Activated CD4-positive, alpha-beta T cell treated with anti-CD3 and anti-CD28 coated beads for 36 hours (primary cell): ENCODE data around the gene RAI1. TPM values are rescaled to one million over a fixed set of nuclear protein-coding genes. Genes with fewer than 3 reads are reported as not detected.
A peak's percentile ranks its signal among the peaks of the same experiment; 100 is the strongest.

Source experiments
- ATAC-seq: fragments of 200-7000 bp; cut with Tn5 transposase; one replicate; pipeline ENCODE4 v1.10.0; 2021; ENCODE audit warnings: mild to moderate bottlenecking, moderate library complexity
- CTCF ChIA-PET: fragments of 350-600 bp; sonication (Branson Sonifier 250); formaldehyde crosslinking; loops from one replicate; lab custom pipeline; 2021; ENCODE audit warnings: antibody characterized with exemption; lab: Charles Lee
- POLR2A ChIA-PET: fragments of 350-600 bp; sonication (Branson Sonifier 250); formaldehyde crosslinking; loops from one replicate; lab custom pipeline; 2021; ENCODE audit warnings: antibody characterized with exemption, inconsistent platforms; lab: Charles Lee
- DNase-seq: peaks from one replicate; pipeline ENCODE4 v3.0.0-alpha.2; 2020
- H3K27ac Mint-ChIP-seq: one replicate; pipeline ENCODE4 v1.8.0; 2021; ENCODE audit warnings: mixed read lengths
- H3K27me3 Mint-ChIP-seq: one replicate; pipeline ENCODE4 v1.8.0; 2021; ENCODE audit warnings: mixed read lengths
- H3K36me3 Mint-ChIP-seq: one replicate; pipeline ENCODE4 v1.8.0; 2021; ENCODE audit warnings: low read depth, mixed read lengths
- H3K4me1 Mint-ChIP-seq: one replicate; pipeline ENCODE4 v1.8.0; 2021; ENCODE audit warnings: mixed read lengths
- H3K4me3 Mint-ChIP-seq: one replicate; pipeline ENCODE4 v1.8.0; 2021; ENCODE audit warnings: mild to moderate bottlenecking, moderate library complexity, mixed read lengths
- H3K9me3 Mint-ChIP-seq: one replicate; pipeline ENCODE4 v1.8.0; 2021; ENCODE audit warnings: low read depth, mixed read lengths
- intact Hi-C, 2 experiments: fragments of 100-400 bp; cut with DNase I in 1 of 2; cut with micrococcal nuclease in 1 of 2; formaldehyde crosslinking; loops; one replicate each; pipeline versions ENCODE4 v1.14.2 to v1.15.1; 2022 to 2024; cut with DNase I, micrococcal nuclease
- total RNA-seq, 2 experiments: library from RNA; stranded (reverse); gene quantifications; one replicate each; pipeline ENCODE4 v1.2.3, GENCODE V29; 2021

Gene RAI1
- total RNA-seq, 2 experiments from 2014 or later, result 13.6 to 16.4 TPM

DNA sequence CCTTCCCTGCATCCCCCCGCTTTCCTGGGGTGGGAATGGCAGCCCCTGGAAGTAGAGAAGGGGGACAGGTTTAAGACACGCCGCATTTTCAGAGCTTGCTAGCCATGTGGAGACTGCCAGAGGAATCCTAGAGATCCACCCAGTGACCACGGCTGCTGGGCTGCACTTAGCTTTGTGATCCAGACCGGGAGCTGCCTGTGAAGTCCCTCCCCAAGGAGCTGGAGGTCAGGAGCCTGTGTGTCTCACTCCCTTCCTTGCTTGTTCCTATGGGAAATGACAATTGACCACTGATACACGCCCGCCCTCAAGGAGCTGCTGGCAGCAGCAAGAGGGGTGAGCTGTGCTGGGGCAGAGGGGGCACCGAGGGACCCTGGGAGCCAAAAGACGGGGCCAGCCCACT, 81.9 kb downstream of the RAI1 start:
- CTCF ChIA-PET, result interaction anchor here (0.9 kb wide), 1 partner anchor 22 kb away, joined by 3 read pairs; no protein-coding TSS in a partner anchor
- H3K4me3 Mint-ChIP-seq, result no peak overlapping the region
- intact Hi-C loops, result no loop called here

DNA sequence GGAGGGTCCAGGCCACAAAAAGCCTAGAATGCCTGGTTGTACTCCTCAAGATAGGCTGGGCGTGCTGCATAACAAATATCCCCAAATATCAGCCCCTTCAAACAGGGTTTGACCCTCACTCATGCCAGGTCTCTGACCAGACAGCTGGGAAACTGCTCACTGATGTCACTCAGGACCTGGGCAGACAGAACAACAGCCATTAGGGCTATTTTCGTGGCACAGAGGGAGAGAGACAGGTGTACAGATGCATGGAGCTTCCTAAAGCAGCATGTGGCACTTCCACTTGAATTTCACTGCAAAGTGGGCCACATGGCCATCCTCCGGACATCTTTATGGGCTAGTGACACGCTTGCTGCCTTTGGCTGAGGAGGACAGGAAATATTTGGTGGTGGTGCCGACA, 82.5 kb downstream of the RAI1 start:
- no peak overlapping the region for H3K27ac Mint-ChIP-seq
- peaks cover 20% of the 10 kb centered on the region for H3K4me1 Mint-ChIP-seq
- H3K9me3 Mint-ChIP-seq, result no peaks in the 10 kb centered on the region
- no peak overlapping the region for H3K4me3 Mint-ChIP-seq
- H3K27me3 Mint-ChIP-seq, result no peaks in the 10 kb centered on the region
- intact Hi-C loops, result no loop called here
- no peaks in the 10 kb centered on the region for H3K36me3 Mint-ChIP-seq
- ChIA-PET POLR2A (no interaction called here), CTCF (interaction anchor here (1.4 kb wide), 1 partner anchor 10 kb away, joined by 3 read pairs; no protein-coding TSS in a partner anchor)
- DNase-seq, result no peak
- ATAC-seq, result no peak

More for the DNA sequence above, 81.9 kb downstream of the RAI1 start:
- Mint-ChIP-seq H3K36me3 (no peaks in the 10 kb centered on the region), H3K27me3 (no peaks in the 10 kb centered on the region), H3K9me3 (no peaks in the 10 kb centered on the region), H3K27ac (no peak overlapping the region), H3K4me1 (peaks cover 20% of the 10 kb centered on the region)
- DNase-seq, result no peak
- ATAC-seq, result no peak
- POLR2A ChIA-PET, result no interaction called here

DNA sequence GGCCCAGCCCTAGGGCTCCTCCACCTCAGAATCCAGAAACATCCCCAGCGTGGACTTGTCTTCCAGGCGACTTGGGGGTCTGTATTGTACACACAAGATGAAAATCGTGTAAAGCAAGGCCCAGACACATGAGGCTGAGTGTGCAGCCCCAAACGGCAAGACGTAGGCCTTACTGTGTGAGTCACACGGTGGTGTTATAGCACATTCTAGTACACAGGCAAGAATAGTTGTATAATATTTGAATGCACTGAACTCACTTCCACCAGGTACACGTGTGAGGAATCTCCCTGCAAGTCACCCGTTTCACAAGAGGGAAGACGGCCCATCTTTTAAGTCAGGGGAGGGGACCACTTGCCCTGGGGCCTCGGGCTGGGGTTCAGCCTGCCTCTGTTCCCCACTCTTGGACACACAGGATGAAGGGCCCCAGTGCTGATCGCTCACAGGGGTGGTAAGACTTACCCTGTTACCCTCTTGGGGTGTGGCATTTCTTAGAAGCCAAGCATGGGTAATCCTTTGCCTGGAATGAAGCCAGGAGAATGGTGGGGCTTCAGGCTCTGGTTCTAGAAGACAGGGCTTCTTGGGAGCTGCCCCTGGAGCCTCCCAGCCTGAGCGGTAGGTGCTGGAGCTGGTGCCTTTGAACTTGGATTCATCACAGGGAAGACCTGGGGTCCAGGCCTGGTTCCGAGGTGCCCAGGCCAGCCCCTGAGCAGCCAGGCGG, 84.3 kb downstream of the RAI1 start:
- no peak for DNase-seq
- Mint-ChIP-seq H3K4me1 (peaks cover 20% of the 10 kb centered on the region), H3K27me3 (no peaks in the 10 kb centered on the region), H3K36me3 (no peaks in the 10 kb centered on the region), H3K4me3 (no peak overlapping the region), H3K9me3 (no peaks in the 10 kb centered on the region), H3K27ac (no peak overlapping the region)
- intact Hi-C loops, result no loop called here
- ChIA-PET POLR2A (interaction anchor here (0.5 kb wide), 1 partner anchor 49 kb away, joined by 3 read pairs; no protein-coding TSS in a partner anchor), CTCF (interaction anchor here (0.6 to 1.4 kb wide), 2 partner anchors 10 to 1131 kb away, joined by 3 read pairs; no protein-coding TSS in a partner anchor)
- ATAC-seq, result peak; percentile 37

DNA sequence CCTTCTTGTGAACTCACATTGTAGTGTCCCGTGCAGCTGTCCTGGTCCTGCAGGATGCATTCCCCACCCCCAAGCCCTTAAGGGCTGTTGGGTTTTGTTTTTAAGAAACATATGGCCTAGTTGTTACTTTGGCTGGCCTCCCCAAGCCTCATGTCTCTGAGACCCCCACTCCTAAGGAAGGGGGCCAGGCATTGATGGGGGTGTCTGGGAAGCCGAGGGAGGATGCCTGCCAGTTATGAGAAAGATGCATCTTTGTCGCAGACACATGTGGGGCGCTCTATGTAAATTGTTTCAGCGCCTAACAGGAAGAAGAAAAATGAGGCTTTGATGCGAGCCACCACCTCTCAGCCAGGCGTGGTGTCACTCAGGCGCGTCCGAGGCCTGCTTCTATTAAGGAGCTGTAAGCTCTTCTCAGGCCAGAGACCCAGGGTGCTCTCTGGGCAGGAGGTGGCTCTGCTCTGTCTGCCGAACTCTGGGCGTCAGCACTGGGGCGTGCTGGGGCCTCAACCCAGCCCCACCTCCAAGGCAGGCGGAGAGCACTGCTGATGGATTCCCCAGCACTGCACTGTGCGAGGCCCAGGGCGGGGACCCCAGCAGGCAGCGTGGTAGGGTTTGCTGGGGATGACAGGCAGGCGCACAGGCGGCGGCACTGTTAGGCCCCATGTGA, 85.0 kb downstream of the RAI1 start:
- H3K4me3 Mint-ChIP-seq, result no peak overlapping the region
- intact Hi-C loops, result no loop called here
- ChIA-PET POLR2A (interaction anchor here (0.5 kb wide), 1 partner anchor 48 kb away, joined by 3 read pairs; no protein-coding TSS in a partner anchor), CTCF (interaction anchor here (0.6 to 1.4 kb wide), 2 partner anchors 11 to 1131 kb away, joined by 3 read pairs; no protein-coding TSS in a partner anchor)
- H3K36me3 Mint-ChIP-seq, result no peaks in the 10 kb centered on the region
- H3K27ac Mint-ChIP-seq, result no peak overlapping the region
- ATAC-seq (peak; percentile 52), DNase-seq (no peak)
- no peaks in the 10 kb centered on the region for H3K9me3 Mint-ChIP-seq
- peaks cover 20% of the 10 kb centered on the region for H3K4me1 Mint-ChIP-seq
- no peaks in the 10 kb centered on the region for H3K27me3 Mint-ChIP-seq

DNA sequence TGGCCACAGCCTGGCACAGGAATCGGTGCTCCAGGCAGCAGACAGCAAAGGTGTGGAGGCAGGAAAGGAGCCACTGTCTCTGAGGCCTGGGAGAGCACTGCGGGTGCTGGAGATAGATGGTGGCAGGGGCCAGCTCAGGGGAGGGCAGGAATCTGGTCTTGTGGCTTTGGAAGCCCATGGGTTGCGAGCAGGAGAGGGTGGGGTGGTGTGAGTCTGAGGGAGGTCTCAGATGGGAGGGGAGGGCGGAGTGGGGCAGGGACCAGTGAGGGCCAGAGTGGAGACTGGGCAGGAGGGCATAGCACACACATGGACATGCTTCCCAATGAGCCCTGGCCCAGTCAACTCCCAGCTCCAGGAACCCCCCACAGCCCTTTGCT, 85.5 kb downstream of the RAI1 start:
- Mint-ChIP-seq H3K27me3 (no peaks in the 10 kb centered on the region), H3K4me3 (no peak overlapping the region), H3K36me3 (no peaks in the 10 kb centered on the region), H3K9me3 (no peaks in the 10 kb centered on the region), H3K4me1 (peaks cover 20% of the 10 kb centered on the region), H3K27ac (no peak overlapping the region)
- DNase-seq, result no peak
- ChIA-PET CTCF (interaction anchor here (1.4 kb wide), 1 partner anchor 11 kb away, joined by 3 read pairs; no protein-coding TSS in a partner anchor), POLR2A (no interaction called here)
- intact Hi-C loops, result no loop called here
- no peak for ATAC-seq

DNA sequence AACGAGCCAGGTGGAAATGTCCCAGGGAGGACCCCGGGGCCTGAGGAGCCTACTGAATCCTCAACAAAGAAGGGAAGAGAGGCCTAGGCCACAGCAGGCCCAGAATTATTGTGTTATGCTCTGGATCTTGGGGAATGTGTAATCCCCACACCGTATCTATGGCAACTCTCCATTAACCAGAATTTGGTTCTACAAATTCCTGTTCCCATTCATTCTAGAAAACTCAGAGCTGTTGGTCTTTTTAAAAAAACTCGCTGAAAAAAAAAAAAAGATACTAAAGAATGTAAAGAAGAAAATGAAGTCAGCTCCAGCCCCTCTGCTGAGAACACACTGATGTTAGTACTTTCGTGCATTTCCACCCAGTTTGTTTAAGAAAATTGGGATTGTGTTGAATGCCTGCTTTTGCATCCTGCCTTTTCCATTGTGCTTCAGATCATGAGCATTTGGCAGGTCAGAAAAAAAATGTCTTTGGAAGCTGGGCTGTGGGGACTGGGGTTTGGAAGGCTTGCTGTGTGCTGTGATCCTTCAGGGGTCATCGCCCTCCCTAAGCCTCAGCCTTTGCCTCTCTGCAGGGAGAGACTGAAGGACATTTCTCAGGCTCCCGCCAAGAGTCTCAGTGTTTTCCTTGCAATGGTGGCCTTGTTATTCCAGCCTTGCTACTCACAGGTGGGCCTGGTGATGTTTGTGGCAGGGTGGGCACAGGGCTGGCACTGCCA, 86.1 kb downstream of the RAI1 start:
- no peak overlapping the region for H3K4me3 Mint-ChIP-seq
- intact Hi-C loops, result no loop called here
- no peaks in the 10 kb centered on the region for H3K9me3 Mint-ChIP-seq
- ATAC-seq (no peak), DNase-seq (no peak)
- H3K27ac Mint-ChIP-seq, result no peak overlapping the region
- no peaks in the 10 kb centered on the region for H3K27me3 Mint-ChIP-seq
- ChIA-PET CTCF (interaction anchor here (0.7 kb wide), 1 partner anchor 253 kb away, joined by 3 read pairs; no protein-coding TSS in a partner anchor), POLR2A (interaction anchor here (0.6 to 0.7 kb wide), 2 partner anchors 9 to 12 kb away, joined by 3 to 4 read pairs; no protein-coding TSS in a partner anchor)
- H3K36me3 Mint-ChIP-seq, result no peaks in the 10 kb centered on the region
- H3K4me1 Mint-ChIP-seq, result peaks cover 22% of the 10 kb centered on the region

DNA sequence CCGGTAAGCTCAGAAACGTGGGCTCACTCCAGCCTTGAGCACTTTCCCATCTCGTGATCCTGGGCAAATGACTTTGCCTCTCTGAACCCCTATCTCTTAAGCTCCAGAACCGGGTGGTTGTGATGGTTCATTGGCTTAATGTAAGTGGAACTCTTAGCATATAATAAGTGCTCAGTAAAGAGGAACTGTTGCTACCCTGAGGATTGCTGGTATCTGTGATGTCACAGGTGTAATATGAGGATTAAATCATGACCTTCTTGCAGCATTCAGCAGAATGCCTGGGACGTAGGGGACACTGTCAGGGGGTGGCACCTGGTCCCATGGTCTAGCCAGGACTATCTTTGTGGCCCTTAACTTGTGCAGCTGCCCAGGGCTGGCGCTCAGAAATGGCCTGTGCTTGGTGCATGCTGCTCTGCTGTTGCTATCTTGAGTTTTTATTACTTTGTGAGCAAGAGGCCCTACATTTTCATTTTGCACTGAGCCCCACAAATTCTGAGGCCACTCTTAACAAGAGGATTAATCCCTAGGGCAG, 86.7 kb downstream of the RAI1 start:
- no peak overlapping the region for H3K27ac Mint-ChIP-seq
- H3K27me3 Mint-ChIP-seq, result no peaks in the 10 kb centered on the region
- DNase-seq (no peak), ATAC-seq (no peak)
- ChIA-PET POLR2A (interaction anchor here (0.6 to 0.7 kb wide), 2 partner anchors 10 to 13 kb away, joined by 3 to 4 read pairs; no protein-coding TSS in a partner anchor), CTCF (interaction anchor here (0.7 kb wide), 1 partner anchor 252 kb away, joined by 3 read pairs; no protein-coding TSS in a partner anchor)
- intact Hi-C loops, result no loop called here
- no peaks in the 10 kb centered on the region for H3K9me3 Mint-ChIP-seq
- no peak overlapping the region for H3K4me3 Mint-ChIP-seq
- no peaks in the 10 kb centered on the region for H3K36me3 Mint-ChIP-seq
- H3K4me1 Mint-ChIP-seq, result peaks cover 22% of the 10 kb centered on the region

DNA sequence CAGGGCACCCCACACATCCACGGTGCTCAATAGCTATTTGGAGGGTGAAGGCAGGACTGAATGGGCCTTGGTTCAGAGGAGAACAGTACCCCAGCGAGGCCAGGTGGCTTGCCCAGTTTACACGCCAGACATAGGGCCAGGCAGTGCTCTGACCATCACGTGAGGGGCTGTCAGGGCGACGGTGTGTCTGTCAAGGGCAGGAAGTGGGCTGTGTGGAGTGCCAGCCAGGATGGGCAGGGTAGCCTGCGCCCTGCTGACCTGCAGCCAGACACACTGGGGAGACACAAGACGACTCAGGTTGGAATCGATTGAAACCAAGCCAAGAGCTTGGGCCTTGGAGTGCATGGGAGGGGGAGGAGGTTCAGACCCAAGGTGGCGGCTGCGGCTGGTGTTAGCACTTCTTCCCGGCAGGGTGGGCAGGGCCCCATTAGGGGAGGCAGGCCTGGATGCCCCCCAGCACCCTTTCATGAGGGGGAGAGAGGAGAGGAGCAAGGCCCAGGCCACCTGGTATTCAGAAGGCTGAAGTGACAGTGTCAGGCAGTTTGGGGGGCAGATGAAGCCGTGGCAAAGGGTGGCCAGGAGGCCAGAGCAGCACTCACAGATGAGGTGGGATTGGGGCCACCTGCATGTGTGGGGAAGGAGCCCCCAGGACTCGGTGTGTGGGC, 87.3 kb downstream of the RAI1 start:
- DNase-seq (no peak), ATAC-seq (no peak)
- Mint-ChIP-seq H3K9me3 (no peaks in the 10 kb centered on the region), H3K27me3 (no peaks in the 10 kb centered on the region), H3K27ac (no peak overlapping the region), H3K36me3 (no peaks in the 10 kb centered on the region), H3K4me3 (no peak overlapping the region), H3K4me1 (peaks cover 26% of the 10 kb centered on the region)
- intact Hi-C loops, result no loop called here
- POLR2A ChIA-PET, result no interaction called here
- CTCF ChIA-PET, result no interaction called here

DNA sequence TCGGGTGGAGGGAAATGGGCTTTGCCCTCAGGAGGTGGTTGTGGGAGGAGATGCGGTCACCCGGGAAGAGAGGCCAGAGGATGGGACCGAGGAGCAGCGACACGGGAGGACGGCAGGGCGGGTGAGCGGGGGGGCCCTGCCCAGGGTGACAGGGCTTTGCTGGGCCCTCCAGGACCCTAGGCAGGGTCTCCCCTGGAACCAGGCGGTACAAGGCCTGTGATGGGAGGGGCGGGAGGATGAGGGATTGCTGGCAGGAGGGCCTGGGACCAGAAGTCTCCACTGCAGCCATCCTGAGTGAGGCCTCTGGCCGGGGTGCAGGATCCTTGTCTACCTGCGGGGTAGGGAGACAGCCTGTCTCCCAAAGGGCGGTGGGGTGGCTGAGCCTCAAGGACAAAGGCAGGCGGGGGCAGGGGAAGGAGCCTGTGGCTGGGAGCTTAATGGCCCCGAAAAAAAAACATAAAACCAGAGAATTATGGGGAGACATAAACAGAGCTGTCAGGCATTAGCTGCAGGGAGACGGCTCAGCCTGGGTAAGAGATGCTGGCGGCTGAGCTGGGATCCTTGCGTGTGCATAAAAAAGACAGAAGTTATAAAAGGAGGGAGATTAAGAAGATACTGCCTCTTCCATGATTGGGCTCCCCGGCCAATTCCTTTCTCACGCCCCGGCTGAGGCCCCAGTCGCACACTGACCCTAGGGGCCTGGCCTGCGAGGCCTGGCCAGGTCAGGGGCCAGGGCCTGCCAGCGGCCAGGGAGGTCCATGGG, 88.8 kb downstream of the RAI1 start:
- CTCF ChIA-PET, result no interaction called here
- no peaks in the 10 kb centered on the region for H3K9me3 Mint-ChIP-seq

DNA sequence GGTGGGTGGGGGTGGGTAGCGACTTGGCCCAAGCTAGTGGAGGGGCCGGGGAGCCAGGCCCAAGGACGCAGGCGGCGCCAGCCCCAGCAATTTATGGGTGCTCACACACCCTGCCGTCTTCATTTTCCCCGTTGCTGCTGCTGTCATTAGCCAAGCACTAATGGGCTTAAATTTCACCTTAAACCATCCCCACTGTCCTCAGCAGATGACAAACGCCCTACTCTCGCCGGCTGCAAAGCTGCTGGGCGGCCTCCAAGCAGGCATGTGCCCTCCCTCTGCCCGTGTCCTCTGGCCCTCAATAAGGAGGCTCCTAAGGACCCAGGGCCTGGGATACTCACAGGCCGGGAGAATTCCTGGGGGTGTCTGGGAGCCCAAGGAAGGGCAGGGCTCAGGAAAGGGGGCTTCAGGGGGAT, 89.4 kb downstream of the RAI1 start:
- H3K4me1 Mint-ChIP-seq, result peaks cover 18% of the 10 kb centered on the region
- CTCF ChIA-PET, result no interaction called here
- POLR2A ChIA-PET, result no interaction called here

More for the DNA sequence above, 88.8 kb downstream of the RAI1 start:
- no peaks in the 10 kb centered on the region for H3K36me3 Mint-ChIP-seq
- peaks cover 23% of the 10 kb centered on the region for H3K4me1 Mint-ChIP-seq
- intact Hi-C loops, result no loop called here
- no peak overlapping the region for H3K4me3 Mint-ChIP-seq
- H3K27me3 Mint-ChIP-seq, result no peaks in the 10 kb centered on the region
- POLR2A ChIA-PET, result no interaction called here
- no peak for DNase-seq
- no peak for ATAC-seq
- H3K27ac Mint-ChIP-seq, result no peak overlapping the region

More for the DNA sequence above, 89.4 kb downstream of the RAI1 start:
- DNase-seq, result no peak
- intact Hi-C loops, result no loop called here
- no peak for ATAC-seq
- no peaks in the 10 kb centered on the region for H3K9me3 Mint-ChIP-seq
- H3K27me3 Mint-ChIP-seq, result no peaks in the 10 kb centered on the region
- H3K4me3 Mint-ChIP-seq, result no peak overlapping the region
- H3K36me3 Mint-ChIP-seq, result no peaks in the 10 kb centered on the region
- H3K27ac Mint-ChIP-seq, result no peak overlapping the region
